Measurements from ENCODE around the gene TFPT. TPM values are rescaled to one million over a fixed set of nuclear protein-coding genes. Genes with fewer than 3 reads are reported as not detected.

The TFPT gene
- total and polyA plus RNA-seq, 2 of the 4 experiments (the other 2 are of a cell fraction) = 7.9 to 17.1 TPM

DNA sequence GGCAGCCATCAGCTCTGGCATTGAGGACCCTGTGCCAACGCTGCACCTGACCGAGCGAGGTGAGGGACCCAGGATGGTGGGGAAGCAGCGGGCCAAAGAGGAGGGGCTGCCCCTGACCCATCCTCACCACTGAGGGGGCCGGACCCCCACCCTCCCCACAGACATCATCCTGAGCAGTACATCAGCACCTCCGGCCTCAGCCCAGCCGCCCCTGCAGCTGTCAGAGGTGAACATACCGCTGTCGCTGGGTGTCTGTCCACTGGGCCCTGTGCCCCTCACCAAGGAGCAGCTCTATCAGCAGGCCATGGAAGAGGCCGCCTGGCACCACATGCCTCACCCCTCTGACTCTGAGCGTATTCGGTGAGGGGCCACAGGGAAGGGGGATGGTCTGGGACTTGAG lies 36.8 kb upstream of the TFPT start:
- 100% methylated on average over 3 of the region's 12 CpGs; no CpG with 5 or more reads in 1 of the 2 experiments for WGBS, 2 experiments (ENCODE audit: extremely low coverage in 2 of 2, insufficient read length in 1 of 2)
- ChIA-PET CTCF (no interaction called here), POLR2A (ENCODE audit: unreplicated experiment) (no interaction called here)
- H4K5ac ChIP-seq (ENCODE audit: low read depth, low read length) = no peak overlapping the region
- no peak overlapping the region for H3K9ac ChIP-seq (ENCODE audit: low read depth, low read length)
- DNase-seq (no peak), ATAC-seq (ENCODE audit: low read depth) (no peak)
- dilution Hi-C loops (cut with HindIII; ENCODE audit: low sequenced_read_pairs, unreplicated experiment) (no loop called here), in situ Hi-C loops (cut with MboI; ENCODE audit: low sequenced_read_pairs) (no loop called here), intact Hi-C loops (cut with micrococcal nuclease) (no loop called here)
- H3K36me3 ChIP-seq (ENCODE audit: control insufficient read depth, insufficient read depth, low read length) = peaks cover 79% of the 10 kb centered on the region
- H3K9me3 ChIP-seq (ENCODE audit: control insufficient read depth, insufficient read depth, low read length) = no peaks in the 10 kb centered on the region
- H4K20me1 ChIP-seq (ENCODE audit: insufficient read depth, low read length) = peaks cover 7% of the 10 kb centered on the region; the same call in 1 of the 2 replicates
- H3K4me3 ChIP-seq (ENCODE audit: insufficient read depth, low read depth, low read length) = no peak overlapping the region
- no peak overlapping the region for H3K27ac ChIP-seq (ENCODE audit: insufficient read depth, low read length)
- H3K4me2 ChIP-seq (ENCODE audit: low read depth, low read length) = no peak overlapping the region
- H3K56ac ChIP-seq (ENCODE audit: extremely low read depth, insufficient read depth, low read length) = no peak overlapping the region
- H2BK120ac ChIP-seq (ENCODE audit: low read depth, low read length) = no peak overlapping the region
- H3K4me1 ChIP-seq (ENCODE audit: control insufficient read depth, insufficient read depth, low read length) = no peaks in the 10 kb centered on the region
- H4K91ac ChIP-seq (ENCODE audit: insufficient read depth, low read depth, low read length) = no peak overlapping the region
- BruUV-seq (replicated peaks) = no TSS peak
- no peaks in the 10 kb centered on the region for H3K9me1 ChIP-seq (ENCODE audit: insufficient read depth, low read length)
- H4K8ac ChIP-seq (ENCODE audit: low read depth in 2 of 2, low read length in 2 of 2) = no peak overlapping the region
- peaks cover 2 to 16% of the 10 kb centered on the region in 2 experiments; a peak in 2 of 4 replicates for H3K79me1 ChIP-seq (ENCODE audit: low read depth in 1 of 2, low read length in 2 of 2)
- H3K14ac ChIP-seq (replicated peaks; ENCODE audit: low read depth, low read length) = no peak overlapping the region
- H3K4ac ChIP-seq (ENCODE audit: low read depth, low read length) = no peak overlapping the region
- no peak overlapping the region for H2AFZ ChIP-seq (replicated peaks; ENCODE audit: low read length, poor library complexity)
- H2BK20ac ChIP-seq (ENCODE audit: low read depth, low read length) = no peak overlapping the region
- no peak overlapping the region for H2BK15ac ChIP-seq (ENCODE audit: low read depth, low read length)
- no peak for TF ChIP-seq MAZ (IDR thresholded peaks at IDR 0.05; ENCODE audit: borderline replicate concordance, low read depth, low read length)
- TF ChIP-seq, protein P1, sequence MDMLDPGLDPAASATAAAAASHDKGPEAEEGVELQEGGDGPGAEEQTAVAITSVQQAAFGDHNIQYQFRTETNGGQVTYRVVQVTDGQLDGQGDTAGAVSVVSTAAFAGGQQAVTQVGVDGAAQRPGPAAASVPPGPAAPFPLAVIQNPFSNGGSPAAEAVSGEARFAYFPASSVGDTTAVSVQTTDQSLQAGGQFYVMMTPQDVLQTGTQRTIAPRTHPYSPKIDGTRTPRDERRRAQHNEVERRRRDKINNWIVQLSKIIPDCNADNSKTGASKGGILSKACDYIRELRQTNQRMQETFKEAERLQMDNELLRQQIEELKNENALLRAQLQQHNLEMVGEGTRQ (IDR thresholded peaks at IDR 0.05; ENCODE audit: low read depth, low read length) = no peak
- TF ChIP-seq MXI1 (IDR thresholded peaks at IDR 0.05; ENCODE audit: borderline replicate concordance, low read depth, low read length) = no peak
- no peak overlapping the region for H2AK5ac ChIP-seq (ENCODE audit: low read depth, low read length)
- H3K18ac ChIP-seq (ENCODE audit: low read depth, low read length) = no peak overlapping the region
- no peak overlapping the region for H3K23ac ChIP-seq (ENCODE audit: low read depth, low read length)
- H2BK5ac ChIP-seq (ENCODE audit: low read depth, low read length, poor library complexity, severe bottlenecking) = no peak overlapping the region
- no peaks in the 10 kb centered on the region for H3K27me3 ChIP-seq (ENCODE audit: control insufficient read depth, insufficient read depth, low read length)
- no peak overlapping the region for H2AK9ac ChIP-seq (replicated peaks; ENCODE audit: low read depth, low read length, poor library complexity)

Measured in IMR-90 (cell line).